Right ventricle myocardium superior (tissue), 1 donor: ENCODE data around the gene NPVF. TPM values are rescaled to one million over a fixed set of nuclear protein-coding genes. Genes with fewer than 3 reads are reported as not detected.

ENCODE experiments used
- ATAC-seq: fragments of 200-7000 bp; cut with Tn5 transposase; one replicate; pipeline ENCODE4 v1.9.1; 2020; ENCODE audit warnings: mild to moderate bottlenecking; ENCODE audit not compliant: poor library complexity
- DNase-seq: peaks from one replicate; pipeline ENCODE4 v3.0.0-alpha.2; 2020
- intact Hi-C: fragments of 100-400 bp; cut with DNase I; formaldehyde crosslinking; loops from one replicate; pipeline ENCODE4 v1.11.2; 2022
- long read RNA-seq: library from polyadenylated mRNA; unstranded; transcript quantifications from one replicate; pipeline ENCODE4 v2.0.0, GENCODE V29; 2021
- total RNA-seq: library from RNA; stranded (reverse); fragmentation: NEBNext Ultra II Directional; extraction: Animal tissue kit (Norgen Biotek cat#: 25700); gene quantifications from one replicate; pipeline ENCODE4 v1.2.1, GENCODE V29; 2021
- donor health status: DM: no; HTN: yes; CAD: no; lungs with severe emphysema.

NPVF gene
- not detected for total RNA-seq
- long read RNA-seq = 0 reads

GRCh38 chr7:25228386-25228785 is at the start of gene NPVF:
TSS of gene NPVF (minus strand) at chr7:25228486. CDS start at chr7:25228439, 47 bp downstream.
- ATAC-seq (no peak), DNase-seq (no peak)
- intact Hi-C loops = no loop called here

GRCh38 chr7:25272265-25272664 is 44.0 kb upstream of the NPVF start:
- no peak for ATAC-seq
- intact Hi-C loops = no loop called here
- no peak for DNase-seq

- intact Hi-C loops = no loop called here
- ATAC-seq (no peak), DNase-seq (no peak)
These were observed 35.1 kb upstream of the NPVF start for GRCh38 chr7:25263337-25263736.

GRCh38 chr7:25262586-25262985 is 34.3 kb upstream of the NPVF start:
- ATAC-seq (no peak), DNase-seq (no peak)
- intact Hi-C loops = no loop called here

- no peak for DNase-seq
- ATAC-seq = no peak
- intact Hi-C loops = loop anchor here (2.0 kb wide), 1 partner anchor 129 kb away; no protein-coding TSS in a partner anchor
These were observed 33.4 kb upstream of the NPVF start for GRCh38 chr7:25261545-25262140.

- intact Hi-C loops = loop anchor here (2.0 kb wide), 1 partner anchor 130 kb away; no protein-coding TSS in a partner anchor
These were observed 32.7 kb upstream of the NPVF start for GRCh38 chr7:25260862-25261494.

GRCh38 chr7:25259487-25260243 is 31.4 kb upstream of the NPVF start:
- DNase-seq (peak; percentile 53), ATAC-seq (peak; percentile 87)
- intact Hi-C loops = loop anchor here (2.0 to 5.0 kb wide), 3 partner anchors 131 to 591 kb away; no protein-coding TSS in a partner anchor

More at GRCh38 chr7:25260862-25261494, 32.7 kb upstream of the NPVF start:
- DNase-seq (no peak), ATAC-seq (no peak)

- intact Hi-C loops = loop anchor here (5.0 kb wide), 1 partner anchor 311 kb away; no protein-coding TSS in a partner anchor
- DNase-seq (no peak), ATAC-seq (peak; percentile 85)
These were observed 28.1 kb upstream of the NPVF start for GRCh38 chr7:25256333-25256819.

- intact Hi-C loops = loop anchor here (5.0 kb wide), 1 partner anchor 312 kb away; no protein-coding TSS in a partner anchor
- ATAC-seq = no peak
These were observed 27.5 kb upstream of the NPVF start for GRCh38 chr7:25255611-25256332.

GRCh38 chr7:25254604-25255003 is 26.3 kb upstream of the NPVF start:
- DNase-seq = no peak
- intact Hi-C loops = loop anchor here (5.0 kb wide), 1 partner anchor 313 kb away; no protein-coding TSS in a partner anchor
- no peak for ATAC-seq

More at GRCh38 chr7:25255611-25256332, 27.5 kb upstream of the NPVF start:
- DNase-seq = no peak

- intact Hi-C loops = no loop called here
- no peak for ATAC-seq
- no peak for DNase-seq
These were observed 25.4 kb upstream of the NPVF start for GRCh38 chr7:25253714-25254113.

- DNase-seq = no peak
- no peak for ATAC-seq
- intact Hi-C loops = no loop called here
These were observed 22.1 kb upstream of the NPVF start for GRCh38 chr7:25250386-25250785.

GRCh38 chr7:25249772-25250171 is 21.5 kb upstream of the NPVF start:
- no peak for ATAC-seq
- no peak for DNase-seq
- intact Hi-C loops = no loop called here

GRCh38 chr7:25246306-25246705 is 18.0 kb upstream of the NPVF start:
- ATAC-seq = no peak
- DNase-seq = no peak
- intact Hi-C loops = no loop called here

- intact Hi-C loops = no loop called here
- DNase-seq (no peak), ATAC-seq (no peak)
These were observed 16.2 kb upstream of the NPVF start for GRCh38 chr7:25244254-25245033.

- intact Hi-C loops = no loop called here
- no peak for DNase-seq
- no peak for ATAC-seq
These were observed 14.4 kb upstream of the NPVF start for GRCh38 chr7:25242678-25243077.

GRCh38 chr7:25240896-25241295 is 12.6 kb upstream of the NPVF start:
- intact Hi-C loops = no loop called here
- ATAC-seq (no peak), DNase-seq (no peak)

- DNase-seq = peak; percentile 62
- intact Hi-C loops = no loop called here
- peak; percentile 92 for ATAC-seq
These were observed 12.1 kb upstream of the NPVF start for GRCh38 chr7:25240340-25240739.
